PC-3 (cell line): ENCODE measurements around the gene RBBP8NL. TPM values are rescaled to one million over a fixed set of nuclear protein-coding genes. Genes with fewer than 3 reads are reported as not detected.

Experiments used
- ATAC-seq: fragments of 200-7000 bp; cut with Tn5 transposase; 2 replicates; pipeline ENCODE4 v1.9.1; 2020; ENCODE audit warnings: mild to moderate bottlenecking, moderate library complexity
- BruUV-seq: library from RNA; stranded (reverse); fragments of 400-500 nt; replicated peaks from 2 replicates; lab custom pipeline; 2021; lab: Mats Ljungman, UMichigan
- CTCF ChIA-PET: fragments of 300-600 bp; sonication (Branson Sonifier 250); formaldehyde crosslinking; loops from one replicate; lab custom pipeline; 2022; ENCODE audit warnings: antibody characterized with exemption; lab: Charles Lee
- POLR2A ChIA-PET: fragments of 300-600 bp; sonication (Branson Sonifier 250); formaldehyde crosslinking; loops from one replicate; lab custom pipeline; 2022; ENCODE audit warnings: antibody characterized with exemption; ENCODE audit not compliant: unreplicated experiment; lab: Charles Lee
- DNase-seq: peaks from one replicate; pipeline ENCODE4 v3.0.0-alpha.2; 2015
- H2AFZ ChIP-seq: fragments of 300-600 bp; sonication (generic); 2 replicates; pipeline ENCODE4 v1.6.0; 2016; ENCODE audit warnings: antibody characterized with exemption, low read length
- H3F3A ChIP-seq: fragments of 300-600 bp; sonication (generic); one replicate; pipeline ENCODE4 v1.6.0; 2017; ENCODE audit warnings: antibody characterized with exemption, low read length, control low read depth, mild to moderate bottlenecking; ENCODE audit not compliant: unreplicated experiment
- H3K27ac ChIP-seq: fragments of 300-600 bp; sonication (generic); 2 replicates; pipeline ENCODE4 v1.5.1; 2016; ENCODE audit warnings: mild to moderate bottlenecking, low read length
- H3K27me3 ChIP-seq: fragments of 300-600 bp; sonication (generic); 2 replicates; pipeline ENCODE4 v1.6.1; 2016; ENCODE audit warnings: low read length, mixed read lengths
- H3K36me3 ChIP-seq: fragments of 300-600 bp; sonication (generic); 2 replicates; pipeline ENCODE4 v1.6.1; 2016; ENCODE audit warnings: low read depth, mixed run types, low read length, mixed read lengths
- H3K4me1 ChIP-seq: fragments of 300-600 bp; sonication (generic); 2 replicates; pipeline ENCODE4 v1.5.1; 2016; ENCODE audit warnings: low read length; ENCODE audit not compliant: insufficient read depth
- H3K4me2 ChIP-seq: fragments of 300-600 bp; sonication (generic); 2 replicates; pipeline ENCODE4 v1.6.0; 2016; ENCODE audit warnings: low read length
- H3K4me3 ChIP-seq: fragments of 300-600 bp; sonication (generic); 2 replicates; pipeline ENCODE4 v1.5.1; 2016; ENCODE audit warnings: mild to moderate bottlenecking, low read length, mixed read lengths
- H3K79me2 ChIP-seq: fragments of 300-600 bp; sonication (generic); 2 replicates; pipeline ENCODE4 v1.6.1; 2017; ENCODE audit warnings: low read length, mixed read lengths
- H3K9ac ChIP-seq: fragments of 300-600 bp; sonication (generic); 2 replicates; pipeline ENCODE4 v1.6.0; 2016; ENCODE audit warnings: mild to moderate bottlenecking, low read length
- H3K9me2 ChIP-seq: fragments of 300-600 bp; sonication (generic); replicated peaks from 2 replicates; pipeline ENCODE4 v1.6.1; 2016; ENCODE audit warnings: mixed run types, low read length, mixed read lengths
- H3K9me3 ChIP-seq: fragments of 300-600 bp; sonication (generic); 2 replicates; pipeline ENCODE4 v1.6.1; 2016; ENCODE audit warnings: low read length, mixed read lengths
- H4K20me1 ChIP-seq: fragments of 300-600 bp; sonication (generic); 2 replicates; pipeline ENCODE4 v1.6.1; 2016; ENCODE audit warnings: low read length, mixed read lengths
- CTCF ChIP-seq: fragments of 300-600 bp; sonication (generic); conservative IDR thresholded peaks from 2 replicates; pipeline ENCODE4 v1.5.1; 2017; ENCODE audit warnings: antibody characterized with exemption, low read depth, mild to moderate bottlenecking, low read length
- EZH2 ChIP-seq: fragments of 300-600 bp; sonication (generic); IDR thresholded peaks from one replicate; pipeline ENCODE4 v1.6.1; 2017; ENCODE audit warnings: antibody characterized with exemption, mild to moderate bottlenecking, low read length; ENCODE audit not compliant: unreplicated experiment
- EZH2phosphoT487 ChIP-seq: fragments of 300-600 bp; sonication (generic); IDR thresholded peaks from 2 replicates; pipeline ENCODE4 v1.6.1; 2018; ENCODE audit warnings: mild to moderate bottlenecking, antibody characterized with exemption, low read length, borderline replicate concordance
- intact Hi-C: fragments of 100-400 bp; cut with micrococcal nuclease; formaldehyde crosslinking; loops from 2 replicates; pipeline ENCODE4 v1.9.0; 2023
- total RNA-seq: library from RNA; depleted of rRNA; stranded (reverse); fragments of >200 nt; gene quantifications from 2 replicates; pipeline ENCODE4 v1.2.3, GENCODE V29; 2014

RBBP8NL gene
- total RNA-seq, 1 experiment from 2014 or later = 9.4 TPM

GRCh38 chr20:62381202-62381797, 46.0 kb downstream of the RBBP8NL start:
- TF ChIP-seq EZH2phosphoT487 (no peak), EZH2 (no peak), CTCF (no peak)
- Histone ChIP-seq H3K4me1 (peaks cover 21% of the 10 kb centered on the region), H3K36me3 (no peaks in the 10 kb centered on the region; the same call in 1 of the 2 replicates), H4K20me1 (no peaks in the 10 kb centered on the region), H3K9me3 (no peaks in the 10 kb centered on the region), H2AFZ (no peak overlapping the region), H3K4me2 (peak overlapping the region; percentile 67), H3K9me2 (no peaks in the 10 kb centered on the region), H3F3A (peaks cover 3% of the 10 kb centered on the region), H3K4me3 (no peak overlapping the region), H3K79me2 (peaks cover 19% of the 10 kb centered on the region), H3K9ac (0 out of 2 replicates have a peak overlapping the region, but pooled peaks have one; percentile 67), H3K27me3 (no peaks in the 10 kb centered on the region), H3K27ac (peak overlapping the region; percentile 84)
- ChIA-PET CTCF (no interaction called here), POLR2A (no interaction called here)
- DNase-seq (peak; percentile 65), ATAC-seq (peak; percentile 32)
- intact Hi-C loops = loop anchor here (10.0 kb wide), 1 partner anchor 414 kb away; the partner anchor contains the start of gene MRGBP
- BruUV-seq = no TSS peak

- peaks cover 3% of the 10 kb centered on the region for H3F3A ChIP-seq
- no peak overlapping the region for H3K4me3 ChIP-seq
- intact Hi-C loops = no loop called here
- H3K79me2 ChIP-seq = no peaks in the 10 kb centered on the region
- no TSS peak for BruUV-seq
- TF ChIP-seq EZH2phosphoT487 (no peak), EZH2 (no peak), CTCF (no peak)
- H3K27me3 ChIP-seq = no peaks in the 10 kb centered on the region
- H3K36me3 ChIP-seq = no peaks in the 10 kb centered on the region; the same call in 1 of the 2 replicates
- CTCF ChIA-PET = no interaction called here
- no peaks in the 10 kb centered on the region for H4K20me1 ChIP-seq
- H3K9me3 ChIP-seq = no peaks in the 10 kb centered on the region
- no peak overlapping the region for H3K4me2 ChIP-seq
- H2AFZ ChIP-seq = no peak overlapping the region
- H3K9me2 ChIP-seq = no peaks in the 10 kb centered on the region
- POLR2A ChIA-PET = no interaction called here
- ATAC-seq (no peak), DNase-seq (no peak)
- H3K9ac ChIP-seq = no peak overlapping the region
- H3K27ac ChIP-seq = no peak overlapping the region
- peaks cover 21% of the 10 kb centered on the region for H3K4me1 ChIP-seq
Measured at GRCh38 chr20:62378215-62378614, 49.1 kb downstream of the RBBP8NL start.

- Histone ChIP-seq H3F3A (peaks cover 3% of the 10 kb centered on the region), H4K20me1 (no peaks in the 10 kb centered on the region), H2AFZ (no peak overlapping the region), H3K9me3 (no peaks in the 10 kb centered on the region), H3K9me2 (no peaks in the 10 kb centered on the region), H3K27ac (no peak overlapping the region), H3K4me3 (no peak overlapping the region), H3K9ac (no peak overlapping the region), H3K79me2 (no peaks in the 10 kb centered on the region), H3K4me1 (peaks cover 21% of the 10 kb centered on the region), H3K36me3 (no peaks in the 10 kb centered on the region; the same call in 1 of the 2 replicates), H3K27me3 (no peaks in the 10 kb centered on the region), H3K4me2 (no peak overlapping the region)
- ATAC-seq (no peak), DNase-seq (no peak)
- intact Hi-C loops = no loop called here
- ChIA-PET POLR2A (no interaction called here), CTCF (no interaction called here)
- no peak for TF ChIP-seq EZH2phosphoT487
- no peak for TF ChIP-seq EZH2
- TF ChIP-seq CTCF = no peak
- no TSS peak for BruUV-seq
Measured at GRCh38 chr20:62377615-62378178, 49.6 kb downstream of the RBBP8NL start.
